Right cardiac atrium (tissue), 5 donors: Measurements from ENCODE around the gene ITPK1. TPM values are rescaled to one million over a fixed set of nuclear protein-coding genes. Genes with fewer than 3 reads are reported as not detected.

Experiments
- ATAC-seq, 2 donors: fragments of 200-7000 bp; cut with Tn5 transposase; one replicate each; pipeline versions ENCODE4 v1.8.0 to v1.9.1; 2020; ENCODE audit warnings: moderate library complexity in 2 of 2, mild to moderate bottlenecking in 1 of 2
- DNase-seq, 3 donors: peaks; one replicate each; pipeline ENCODE4 v3.0.0-alpha.2; 2020
- H3K27ac ChIP-seq: one replicate; pipeline ENCODE4 v1.5.1; 2013; ENCODE audit warnings: mild to moderate bottlenecking, low read length, control low read depth, moderate library complexity
- H3K27me3 ChIP-seq: one replicate; pipeline ENCODE4 v1.6.1; 2013; ENCODE audit not compliant: control insufficient read depth, insufficient read depth
- H3K4me1 ChIP-seq: one replicate; pipeline ENCODE4 v1.6.1; 2013; ENCODE audit warnings: low read length; ENCODE audit not compliant: control insufficient read depth, insufficient read depth
- H3K4me3 ChIP-seq: one replicate; pipeline ENCODE4 v1.5.1; 2013; ENCODE audit warnings: low read length, control low read depth
- H3K9me3 ChIP-seq: one replicate; pipeline ENCODE4 v1.6.1; 2013; ENCODE audit warnings: low read length; ENCODE audit not compliant: control insufficient read depth
- WGBS: extraction: QIAGEN DNeasy Blood & Tissue Kit; methylation state at CpG from one replicate; pipeline ENCODE4 v1.1.7; 2013; 5-methylcytosine and 5-hydroxymethylcytosine counted together
- intact Hi-C, 4 donors: fragments of 100-400 bp; cut with DNase I; formaldehyde crosslinking; loops; one replicate each; pipeline versions ENCODE4 v1.11.0 to v1.14.0; 2022 to 2023
- polyA plus RNA-seq: library from polyadenylated mRNA; stranded (reverse); fragments of 200-250 nt; gene quantifications from one replicate; pipeline ENCODE4 v1.2.3, GENCODE V29; 2013
- total RNA-seq, 4 donors: library from RNA; stranded (reverse); fragmentation: NEBNext Ultra II Directional; extraction: Animal tissue kit (Norgen Biotek cat#: 25700); gene quantifications; one replicate each; pipeline ENCODE4 v1.2.1, GENCODE V29; 2021
- donor health status: healthy with polysubstance abuse.
- donor health status: DM: no; HTN: yes; CAD: no.
- donor health status: DM: no; HTN: no; CAD: no.
- donor health status: DM: no; HTN: yes; CAD: no; lungs with severe emphysema.
- donor health status: DM: yes; HTN: yes; CAD: no.

Gene ITPK1
- total and polyA plus RNA-seq, 5 donors: 78.2 to 135 (median 128) TPM

- 89% methylated on average over 17 of the region's 17 CpGs for WGBS
- DNase-seq (peak in 2 of 3 donors; percentile 41 to 42), ATAC-seq (no peak)
These were observed 141.0 kb downstream of the ITPK1 start for GRCh38 chr14:92974541-92975345.

GRCh38 chr14:92973798-92974372 is 141.8 kb downstream of the ITPK1 start:
- 58% methylated on average over 9 of the region's 9 CpGs for WGBS
- Histone ChIP-seq H3K4me1 (peaks cover 5% of the 10 kb centered on the region), H3K9me3 (no peaks in the 10 kb centered on the region), H3K4me3 (no peak overlapping the region), H3K27me3 (no peaks in the 10 kb centered on the region), H3K27ac (peak overlapping the region; percentile 89)
- peak; percentile 42 to 65 for ATAC-seq
- peak in 1 of 3 donors; percentile 69 for DNase-seq
- intact Hi-C loops: loop anchor here in 1 of 4 donors (5.0 kb wide), 1 partner anchor 138 kb away; no protein-coding TSS in a partner anchor

More at GRCh38 chr14:92974541-92975345, 141.0 kb downstream of the ITPK1 start:
- intact Hi-C loops: loop anchor here in 1 of 4 donors (5.0 kb wide), 1 partner anchor 138 kb away; no protein-coding TSS in a partner anchor
- Histone ChIP-seq H3K4me3 (no peak overlapping the region), H3K9me3 (no peaks in the 10 kb centered on the region), H3K27ac (peak overlapping the region; percentile 89), H3K4me1 (peaks cover 5% of the 10 kb centered on the region), H3K27me3 (no peaks in the 10 kb centered on the region)

GRCh38 chr14:92973261-92973797 is 142.4 kb downstream of the ITPK1 start:
- WGBS: 34% methylated on average over 12 of the region's 12 CpGs
- ATAC-seq: peak; percentile 91
- no peak overlapping the region for H3K4me3 ChIP-seq
- intact Hi-C loops: loop anchor here in 1 of 4 donors (5.0 kb wide), 1 partner anchor 139 kb away; no protein-coding TSS in a partner anchor
- H3K27ac ChIP-seq: peak overlapping the region; percentile 89
- H3K4me1 ChIP-seq: peaks cover 5% of the 10 kb centered on the region
- peak; percentile 75 to 93 (median 89) for DNase-seq
- no peaks in the 10 kb centered on the region for H3K9me3 ChIP-seq
- H3K27me3 ChIP-seq: no peaks in the 10 kb centered on the region

- peaks cover 5% of the 10 kb centered on the region for H3K4me1 ChIP-seq
- WGBS: 94% methylated on average over 16 of the region's 16 CpGs
- intact Hi-C loops: loop anchor here in 1 of 4 donors (5.0 kb wide), 1 partner anchor 141 kb away; no protein-coding TSS in a partner anchor
- peak in 1 of 3 donors; percentile 54 for DNase-seq
- H3K4me3 ChIP-seq: no peak overlapping the region
- H3K9me3 ChIP-seq: no peaks in the 10 kb centered on the region
- no peak overlapping the region for H3K27ac ChIP-seq
- no peak for ATAC-seq
- no peaks in the 10 kb centered on the region for H3K27me3 ChIP-seq
These were observed 144.0 kb downstream of the ITPK1 start for GRCh38 chr14:92971601-92972180.

GRCh38 chr14:92970271-92970670 is 145.5 kb downstream of the ITPK1 start:
- Histone ChIP-seq H3K4me1 (peaks cover 5% of the 10 kb centered on the region), H3K27me3 (no peaks in the 10 kb centered on the region), H3K9me3 (no peaks in the 10 kb centered on the region), H3K27ac (peak overlapping the region; percentile 68), H3K4me3 (no peak overlapping the region)
- DNase-seq (peak in 1 of 3 donors; percentile 29), ATAC-seq (no peak)
- intact Hi-C loops: loop anchor here in 1 of 4 donors (5.0 kb wide), 1 partner anchor 142 kb away; no protein-coding TSS in a partner anchor
- 88% methylated on average over 12 of the region's 12 CpGs for WGBS

GRCh38 chr14:92969871-92970270 is 145.9 kb downstream of the ITPK1 start:
- DNase-seq: peak in 1 of 3 donors; percentile 54
- 74% methylated on average over 12 of the region's 12 CpGs for WGBS
- peaks cover 7% of the 10 kb centered on the region for H3K4me1 ChIP-seq

GRCh38 chr14:92969430-92969829 is 146.3 kb downstream of the ITPK1 start:
- WGBS: 76% methylated on average over 10 of the region's 10 CpGs
- Histone ChIP-seq H3K4me3 (no peak overlapping the region), H3K27ac (peak overlapping the region; percentile 68), H3K9me3 (no peaks in the 10 kb centered on the region), H3K4me1 (peaks cover 8% of the 10 kb centered on the region), H3K27me3 (no peaks in the 10 kb centered on the region)
- ATAC-seq: peak in 1 of 2 donors; percentile 2
- intact Hi-C loops: loop anchor here in 2 of 4 donors (5.0 to 10.0 kb wide), 2 partner anchors 143 to 145 kb away; partner anchors contain the start of gene ITPK1 (in 1 of the 2)
- peak in 1 of 3 donors; percentile 51 for DNase-seq

More at GRCh38 chr14:92969871-92970270, 145.9 kb downstream of the ITPK1 start:
- no peaks in the 10 kb centered on the region for H3K27me3 ChIP-seq
- H3K4me3 ChIP-seq: no peak overlapping the region
- H3K27ac ChIP-seq: peak overlapping the region; percentile 68
- no peak for ATAC-seq
- intact Hi-C loops: loop anchor here in 3 of 4 donors (5.0 to 10.0 kb wide), 2 partner anchors 142 to 145 kb away; partner anchors contain the start of gene ITPK1 (in 1 of the 3)
- H3K9me3 ChIP-seq: no peaks in the 10 kb centered on the region

GRCh38 chr14:92968291-92969020 is 147.3 kb downstream of the ITPK1 start:
- intact Hi-C loops: loop anchor here in 2 of 4 donors (5.0 to 10.0 kb wide), 2 partner anchors 144 to 146 kb away; partner anchors contain the start of gene ITPK1 (in 1 of the 2)
- no peak for DNase-seq

GRCh38 chr14:92967346-92967926 is 148.3 kb downstream of the ITPK1 start:
- Histone ChIP-seq H3K4me1 (peaks cover 8% of the 10 kb centered on the region), H3K9me3 (no peaks in the 10 kb centered on the region), H3K4me3 (no peak overlapping the region), H3K27me3 (no peaks in the 10 kb centered on the region), H3K27ac (no peak overlapping the region)
- ATAC-seq (no peak), DNase-seq (no peak)
- intact Hi-C loops: loop anchor here in 2 of 4 donors (5.0 to 10.0 kb wide), 2 partner anchors 145 to 147 kb away; partner anchors contain the start of gene ITPK1 (in 1 of the 2)
- WGBS: 88% methylated on average over 2 of the region's 2 CpGs

More at GRCh38 chr14:92968291-92969020, 147.3 kb downstream of the ITPK1 start:
- H3K27ac ChIP-seq: no peak overlapping the region
- ATAC-seq: no peak
- H3K9me3 ChIP-seq: no peaks in the 10 kb centered on the region
- WGBS: 90% methylated on average over 14 of the region's 14 CpGs
- no peaks in the 10 kb centered on the region for H3K27me3 ChIP-seq
- H3K4me1 ChIP-seq: peaks cover 8% of the 10 kb centered on the region
- H3K4me3 ChIP-seq: no peak overlapping the region
